Gastroesophageal sphincter (tissue), 4 donors: ENCODE measurements around the gene SUGCT. TPM values are rescaled to one million over a fixed set of nuclear protein-coding genes. Genes with fewer than 3 reads are reported as not detected.

Source experiments
- ATAC-seq: fragments of 150-250 bp; one replicate; pipeline ENCODE4 v1.9.1; 2016; ENCODE audit warnings: mild to moderate bottlenecking, moderate library complexity
- H3K27ac ChIP-seq, 4 donors: fragments of 200-600 bp; sonication (generic) in 3 of 4; 1 replicate in 3 of 4; 2 replicates in 1 of 4; pipeline ENCODE4 v1.5.1; 2016 to 2019
- H3K27me3 ChIP-seq: fragments of 200-600 bp; sonication (generic); one replicate; pipeline ENCODE4 v1.5.1; 2019
- H3K36me3 ChIP-seq, 2 donors: fragments of 200-600 bp; sonication (generic); one replicate each; pipeline ENCODE4 v1.5.1; 2019; ENCODE audit warnings: control low read depth in 1 of 2
- H3K4me1 ChIP-seq, 3 donors: fragments of 200-600 bp; sonication (generic); 1 replicate in 2 of 3; 2 replicates in 1 of 3; pipeline ENCODE4 v1.5.1; 2016 to 2019; ENCODE audit warnings: control low read depth in 2 of 3
- H3K4me3 ChIP-seq, 2 donors: fragments of 200-600 bp; sonication (generic); one replicate each; pipeline ENCODE4 v1.5.1; 2019; ENCODE audit warnings: mild to moderate bottlenecking in 1 of 2, moderate library complexity in 1 of 2
- H3K9me3 ChIP-seq, 3 donors: fragments of 200-600 bp; sonication (generic); one replicate each; pipeline ENCODE4 v1.5.1; 2017 to 2019; ENCODE audit warnings: control low read depth in 2 of 3
- EP300 ChIP-seq: sonication (generic); formaldehyde crosslinking; IDR thresholded peaks from one replicate; pipeline ENCODE4 v1.6.1; 2017; ENCODE audit warnings: antibody characterized with exemption, mild to moderate bottlenecking
- POLR2A ChIP-seq, 2 donors: fragments of 450-650 bp; IDR thresholded peaks; one replicate each; pipeline ENCODE4 v1.6.1; 2017; ENCODE audit warnings: antibody characterized with exemption in 2 of 2, mild to moderate bottlenecking in 2 of 2, moderate library complexity in 1 of 2
- POLR2AphosphoS5 ChIP-seq: sonication (generic); formaldehyde crosslinking; IDR thresholded peaks from one replicate; pipeline ENCODE4 v1.6.1; 2017; ENCODE audit warnings: antibody characterized with exemption
- WGBS, 2 donors: methylation state at CpG; one replicate each; pipeline ENCODE4 v1.1.5; 2018; ENCODE audit warnings: low coverage in 1 of 2; 5-methylcytosine and 5-hydroxymethylcytosine counted together
- total RNA-seq, 4 donors: library from RNA; depleted of rRNA; stranded (reverse); fragments of >200 nt; gene quantifications; one replicate each; pipeline ENCODE4 v1.1.0, GENCODE V29; 2016
- TF ChIP-seq, protein P1 (sequence below), 4 experiments: fragments of 200-600 bp in 2 of 4; fragments of 450-650 bp in 2 of 4; sonication (generic) in 1 of 4; IDR thresholded peaks; one replicate each; pipeline ENCODE4 v1.5.1; 2017 to 2019; ENCODE audit warnings: antibody characterized with exemption in 4 of 4, mild to moderate bottlenecking in 2 of 4, moderate library complexity in 2 of 4

SUGCT gene
- total RNA-seq, 4 donors from 2014 or later: 1.2 to 17.3 (median 10.8) TPM

DNA sequence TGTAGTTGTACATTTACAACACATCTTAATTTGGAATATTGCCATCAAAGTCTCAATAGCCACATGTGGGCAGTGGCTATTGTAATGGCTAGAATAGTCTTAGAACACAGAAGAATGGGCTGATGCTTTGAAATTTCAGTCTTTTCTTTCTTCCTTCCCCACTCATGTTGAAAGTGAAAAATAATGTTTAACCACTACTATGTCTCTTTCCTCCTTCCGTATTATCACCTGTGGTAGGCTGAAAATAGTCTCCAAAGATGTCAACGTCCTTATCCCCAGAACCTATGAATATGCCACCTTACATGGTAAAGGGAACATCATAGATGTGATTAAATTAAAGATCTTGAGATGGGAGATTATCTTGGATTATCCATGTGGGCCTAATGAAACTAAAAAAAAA lies 154.0 kb downstream of the SUGCT start:
- Histone ChIP-seq H3K9me3 (no peaks in the 10 kb centered on the region), H3K4me1 (no peaks in the 10 kb centered on the region), H3K4me3 (no peak overlapping the region), H3K36me3 (no peaks in the 10 kb centered on the region), H3K27me3 (no peaks in the 10 kb centered on the region), H3K27ac (no peak overlapping the region)
- 78 to 83% methylated on average over 2 of the region's 2 CpGs for WGBS, 2 donors
- no peak for ATAC-seq
- TF ChIP-seq POLR2A (IDR thresholded peaks at IDR 0.05) (no peak), EP300 (no peak), POLR2AphosphoS5 (no peak)
- TF ChIP-seq, protein P1, sequence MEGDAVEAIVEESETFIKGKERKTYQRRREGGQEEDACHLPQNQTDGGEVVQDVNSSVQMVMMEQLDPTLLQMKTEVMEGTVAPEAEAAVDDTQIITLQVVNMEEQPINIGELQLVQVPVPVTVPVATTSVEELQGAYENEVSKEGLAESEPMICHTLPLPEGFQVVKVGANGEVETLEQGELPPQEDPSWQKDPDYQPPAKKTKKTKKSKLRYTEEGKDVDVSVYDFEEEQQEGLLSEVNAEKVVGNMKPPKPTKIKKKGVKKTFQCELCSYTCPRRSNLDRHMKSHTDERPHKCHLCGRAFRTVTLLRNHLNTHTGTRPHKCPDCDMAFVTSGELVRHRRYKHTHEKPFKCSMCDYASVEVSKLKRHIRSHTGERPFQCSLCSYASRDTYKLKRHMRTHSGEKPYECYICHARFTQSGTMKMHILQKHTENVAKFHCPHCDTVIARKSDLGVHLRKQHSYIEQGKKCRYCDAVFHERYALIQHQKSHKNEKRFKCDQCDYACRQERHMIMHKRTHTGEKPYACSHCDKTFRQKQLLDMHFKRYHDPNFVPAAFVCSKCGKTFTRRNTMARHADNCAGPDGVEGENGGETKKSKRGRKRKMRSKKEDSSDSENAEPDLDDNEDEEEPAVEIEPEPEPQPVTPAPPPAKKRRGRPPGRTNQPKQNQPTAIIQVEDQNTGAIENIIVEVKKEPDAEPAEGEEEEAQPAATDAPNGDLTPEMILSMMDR (IDR thresholded peaks at IDR 0.05): no peak

DNA sequence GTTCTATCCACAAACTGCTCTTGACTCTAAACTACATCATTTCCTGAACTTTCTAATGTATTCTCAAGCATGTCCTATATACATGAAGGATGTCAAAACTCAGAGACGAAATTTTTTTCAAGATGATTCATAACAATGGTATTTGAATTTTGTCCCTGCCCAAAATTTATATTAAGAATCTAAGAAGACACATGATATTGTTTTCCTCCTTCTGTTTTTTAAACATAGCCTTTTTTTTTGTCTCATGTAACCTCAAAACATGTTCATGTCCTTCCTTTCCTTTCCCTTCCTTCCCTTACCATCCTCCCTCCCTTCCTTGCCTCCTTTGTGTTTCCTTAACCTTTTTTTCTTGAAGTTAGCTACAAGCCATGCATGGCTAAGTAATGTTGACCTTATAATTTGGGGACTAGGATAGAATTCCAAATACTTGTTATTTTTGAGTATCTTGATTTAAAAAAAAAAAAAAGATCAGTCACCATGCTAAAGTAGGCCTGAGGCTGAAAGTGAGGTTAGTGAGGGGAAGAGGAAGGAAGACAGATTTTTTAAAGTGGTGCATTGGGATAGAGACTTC lies 163.0 kb downstream of the SUGCT start:
- WGBS, 2 donors: 13 to 67% methylated on average over 1 of the region's 1 CpG
- ATAC-seq: no peak
- TF ChIP-seq EP300 (no peak), POLR2AphosphoS5 (no peak), POLR2A (IDR thresholded peaks at IDR 0.05) (no peak)
- TF ChIP-seq, protein P1 (IDR thresholded peaks at IDR 0.05): no peak
- Histone ChIP-seq H3K27ac (no peak overlapping the region), H3K9me3 (no peaks in the 10 kb centered on the region), H3K4me1 (peaks cover 0 to 7% (median 0%) of the 10 kb centered on the region in 3 donors), H3K36me3 (no peaks in the 10 kb centered on the region), H3K27me3 (no peaks in the 10 kb centered on the region), H3K4me3 (no peak overlapping the region)

DNA sequence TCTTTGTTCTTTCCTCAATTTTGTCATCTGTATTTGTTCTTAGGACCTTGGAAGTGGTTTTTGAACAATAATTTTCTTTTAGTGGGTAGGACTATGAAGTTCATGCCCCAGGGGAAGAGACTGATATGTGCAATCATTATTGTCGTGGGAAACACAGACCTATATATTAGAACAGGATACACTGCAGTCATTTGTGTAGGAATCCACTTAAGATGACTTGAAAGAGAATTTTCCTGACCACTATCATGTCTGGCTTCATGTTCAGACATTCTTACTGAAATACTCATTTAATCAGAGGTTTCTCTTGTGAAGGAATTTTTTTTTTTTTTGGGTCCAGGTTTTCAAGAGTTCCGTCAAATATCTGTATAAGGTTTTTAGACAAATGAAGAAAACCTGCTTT lies 163.6 kb downstream of the SUGCT start:
- 58 to 92% methylated on average over 2 of the region's 2 CpGs for WGBS, 2 donors
- Histone ChIP-seq H3K4me3 (no peak overlapping the region), H3K4me1 (peaks cover 0 to 7% (median 0%) of the 10 kb centered on the region in 3 donors), H3K9me3 (no peaks in the 10 kb centered on the region), H3K27ac (no peak overlapping the region), H3K36me3 (no peaks in the 10 kb centered on the region), H3K27me3 (no peaks in the 10 kb centered on the region)
- TF ChIP-seq POLR2AphosphoS5 (no peak), POLR2A (IDR thresholded peaks at IDR 0.05) (no peak)
- TF ChIP-seq, protein P1 (IDR thresholded peaks at IDR 0.05): no peak
- ATAC-seq: no peak

DNA sequence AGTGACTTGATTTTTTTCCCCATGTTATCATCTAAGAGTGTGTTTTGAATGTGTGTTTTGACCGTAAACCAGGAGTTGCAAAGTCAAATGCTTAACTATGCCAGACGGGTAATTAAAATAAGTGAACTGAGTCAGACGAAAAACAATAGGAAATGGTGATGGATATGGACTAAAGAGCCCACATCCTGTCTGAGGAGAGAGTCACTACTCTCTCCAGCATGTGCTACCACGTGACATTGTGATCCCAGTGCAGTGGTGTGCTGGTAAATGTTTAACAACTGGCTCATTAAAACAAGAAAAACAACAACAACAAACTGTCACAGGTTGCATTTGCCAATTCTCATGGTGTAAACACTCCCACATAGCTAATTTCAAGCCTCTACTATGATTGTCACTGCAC lies 164.3 kb downstream of the SUGCT start:
- no peak for ATAC-seq
- Histone ChIP-seq H3K27me3 (no peaks in the 10 kb centered on the region), H3K4me1 (peaks cover 0 to 7% (median 0%) of the 10 kb centered on the region in 3 donors), H3K9me3 (no peaks in the 10 kb centered on the region), H3K36me3 (no peaks in the 10 kb centered on the region), H3K4me3 (no peak overlapping the region), H3K27ac (no peak overlapping the region)
- TF ChIP-seq POLR2A (IDR thresholded peaks at IDR 0.05) (no peak), POLR2AphosphoS5 (no peak)
- TF ChIP-seq, protein P1 (IDR thresholded peaks at IDR 0.05): no peak
- 71 to 76% methylated on average over 3 to 4 of the region's 4 CpGs for WGBS, 2 donors

DNA sequence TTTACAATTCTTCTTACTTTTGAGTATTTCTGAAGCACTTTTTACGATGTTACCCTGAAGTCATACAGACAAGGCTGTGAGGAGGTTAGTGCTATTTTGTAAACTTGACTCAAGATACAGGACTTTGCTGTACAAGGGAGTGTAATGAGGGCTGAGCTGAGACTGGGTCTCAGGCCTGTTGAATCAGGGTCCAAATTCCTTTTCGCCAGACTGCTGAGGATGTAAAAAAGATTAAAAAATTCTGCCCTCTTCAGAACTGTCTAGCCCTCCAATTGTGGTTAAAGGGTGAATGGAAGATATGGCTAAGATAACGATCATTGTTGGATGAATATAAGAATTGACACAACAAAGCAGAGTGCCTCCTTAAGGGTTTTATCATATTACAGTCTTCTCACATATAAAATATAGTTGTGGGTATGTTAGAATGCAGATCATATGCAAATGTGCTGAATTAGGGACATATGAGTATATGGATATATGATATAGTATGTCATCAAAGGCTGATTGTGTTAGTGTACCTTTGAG lies 165.4 kb downstream of the SUGCT start:
- ATAC-seq: no peak
- Histone ChIP-seq H3K27ac (no peak overlapping the region), H3K36me3 (no peaks in the 10 kb centered on the region), H3K27me3 (no peaks in the 10 kb centered on the region), H3K4me3 (no peak overlapping the region), H3K4me1 (peaks cover 0 to 7% (median 0%) of the 10 kb centered on the region in 3 donors), H3K9me3 (no peaks in the 10 kb centered on the region)
- 95 to 96% methylated on average over 2 to 3 of the region's 3 CpGs for WGBS, 2 donors
- TF ChIP-seq POLR2AphosphoS5 (no peak), POLR2A (IDR thresholded peaks at IDR 0.05) (no peak), EP300 (no peak)
- TF ChIP-seq, protein P1 (IDR thresholded peaks at IDR 0.05): no peak
